ENCODE measurements around the gene TOR1A. TPM values are rescaled to one million over a fixed set of nuclear protein-coding genes. Genes with fewer than 3 reads are reported as not detected.

The TOR1A gene
- total and polyA plus RNA-seq, 12 donors, result 19.7 to 61.4 (median 39.5) TPM

GRCh38 chr9:129832982-129833381 is 9.0 kb upstream of the TOR1A start:
- Histone ChIP-seq H3K9me3 (replicated peaks in 1 of 3) (no peaks in the 10 kb centered on the region), H3K36me3 (replicated peaks in 1 of 2) (peaks cover 0 to 50% of the 10 kb centered on the region in 2 donors), H3K27me3 (no peaks in the 10 kb centered on the region), H3K4me3 (no peak overlapping the region), H3K27ac (no peak overlapping the region), H3K4me1 (replicated peaks in 1 of 2) (peaks cover 15 to 29% of the 10 kb centered on the region in 2 donors)
- intact Hi-C loops (cut with DNase I), result no loop called here
- WGBS, 4 donors, result 86 to 100% (median 88%) methylated on average over 1 of the region's 1 CpG
- DNase-seq, result no peak
- no peak for TF ChIP-seq CTCF (IDR thresholded peaks at IDR 0.05)
- no peak for TF ChIP-seq POLR2A (IDR thresholded peaks at IDR 0.05)

DNA sequence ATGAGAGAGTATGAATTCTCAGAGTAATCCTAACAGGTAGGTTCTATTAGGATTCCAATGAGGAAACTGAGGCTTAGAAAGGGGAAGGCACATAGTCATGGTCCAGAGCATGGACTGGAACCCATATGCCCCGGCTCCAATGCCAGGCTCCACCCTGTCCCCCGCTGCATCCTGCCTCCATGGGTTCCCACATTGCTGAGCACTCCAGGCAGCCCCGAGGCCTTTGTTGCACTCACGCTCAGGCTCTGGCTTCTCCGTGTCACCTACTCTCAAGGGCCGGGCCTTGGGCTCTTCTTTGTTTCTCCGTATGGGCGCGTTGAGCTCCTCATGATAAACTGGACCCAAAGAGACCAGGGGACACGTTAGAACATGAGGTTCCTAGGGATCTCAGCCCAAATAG is 5.0 kb upstream of the TOR1A start:
- Histone ChIP-seq H3K27me3 (no peaks in the 10 kb centered on the region), H3K4me3 (no peak overlapping the region), H3K9me3 (replicated peaks in 1 of 3) (no peaks in the 10 kb centered on the region), H3K4me1 (replicated peaks in 1 of 2) (peaks cover 0 to 4% of the 10 kb centered on the region in 2 donors), H3K27ac (no peak overlapping the region), H3K36me3 (replicated peaks in 1 of 2) (peaks cover 0 to 59% of the 10 kb centered on the region in 2 donors)
- WGBS, 4 donors, result 93 to 97% (median 93%) methylated on average over 10 of the region's 10 CpGs
- TF ChIP-seq POLR2A (IDR thresholded peaks at IDR 0.05), result no peak
- no peak for TF ChIP-seq CTCF (IDR thresholded peaks at IDR 0.05)
- DNase-seq, result no peak
- intact Hi-C loops (cut with DNase I), result no loop called here

GRCh38 chr9:129828051-129828450 is 4.1 kb upstream of the TOR1A start:
- Histone ChIP-seq H3K4me1 (replicated peaks in 1 of 2) (peaks cover 1 to 3% of the 10 kb centered on the region in 2 donors), H3K36me3 (replicated peaks in 1 of 2) (peaks cover 0 to 57% of the 10 kb centered on the region in 2 donors), H3K27me3 (no peaks in the 10 kb centered on the region), H3K4me3 (no peak overlapping the region), H3K27ac (no peak overlapping the region), H3K9me3 (replicated peaks in 1 of 3) (no peaks in the 10 kb centered on the region)
- DNase-seq, result no peak
- 88 to 89% (median 88%) methylated on average over 9 of the region's 9 CpGs for WGBS, 4 donors
- TF ChIP-seq CTCF (IDR thresholded peaks at IDR 0.05) (no peak), POLR2A (IDR thresholded peaks at IDR 0.05) (no peak)
- intact Hi-C loops (cut with DNase I), result no loop called here

DNA sequence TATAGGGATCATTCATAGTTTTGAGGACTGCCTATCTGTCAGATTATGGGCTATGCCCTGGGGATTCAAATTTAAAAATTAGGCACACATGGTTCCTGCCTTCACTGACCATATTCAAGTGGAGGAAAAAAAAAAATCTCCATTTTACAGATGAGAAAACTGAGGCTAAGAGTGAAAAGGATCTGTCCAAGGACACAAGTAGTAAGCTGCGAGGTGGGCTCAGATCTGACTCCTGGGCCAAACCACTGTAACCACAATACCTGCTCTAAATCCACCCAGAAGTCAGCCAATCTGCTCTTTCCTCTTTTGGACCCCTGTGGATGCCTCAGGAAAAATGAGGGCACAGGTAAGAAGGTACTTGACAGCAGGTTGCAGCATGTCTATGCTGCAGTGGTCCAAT is 2.8 kb upstream of the TOR1A start:
- intact Hi-C loops (cut with DNase I), result no loop called here
- WGBS, 4 donors, result 83 to 100% (median 86%) methylated on average over 1 of the region's 1 CpG
- peaks cover 7 to 8% of the 10 kb centered on the region in 2 donors for H3K4me1 ChIP-seq (replicated peaks in 1 of 2)
- H3K27me3 ChIP-seq, result no peaks in the 10 kb centered on the region
- TF ChIP-seq POLR2A (IDR thresholded peaks at IDR 0.05) (no peak), CTCF (IDR thresholded peaks at IDR 0.05) (no peak)
- H3K36me3 ChIP-seq (replicated peaks in 1 of 2), result peaks cover 0 to 54% of the 10 kb centered on the region in 2 donors
- no peak for DNase-seq
- no peaks in the 10 kb centered on the region for H3K9me3 ChIP-seq (replicated peaks in 1 of 3)
- H3K4me3 ChIP-seq, result no peak overlapping the region
- no peak overlapping the region for H3K27ac ChIP-seq

All from adrenal gland (tissue), 12 donors.